Thoracic aorta (tissue), 2 donors: ENCODE results near the gene TEAD1. TPM values are rescaled to one million over a fixed set of nuclear protein-coding genes. Genes with fewer than 3 reads are reported as not detected.

Experiments
- ATAC-seq: fragments of 150-250 bp; one replicate; pipeline ENCODE4 v1.8.0; 2017; ENCODE audit warnings: low read depth; ENCODE audit not compliant: insufficient number of reproducible peaks, low FRiP score
- DNase-seq: peaks from one replicate; pipeline ENCODE4 v3.0.0-alpha.2; 2020; ENCODE audit warnings: low spot score
- H3K27ac ChIP-seq, 2 donors: fragments of 200-600 bp; sonication (generic); 1 replicate in 1 of 2; 2 replicates in 1 of 2; pipeline ENCODE4 v1.5.1; 2016; ENCODE audit warnings: mild to moderate bottlenecking in 2 of 2, moderate library complexity in 2 of 2
- H3K27me3 ChIP-seq: fragments of 200-600 bp; sonication (generic); replicated peaks from 2 replicates; pipeline ENCODE4 v1.6.0; 2016; ENCODE audit warnings: mild to moderate bottlenecking; ENCODE audit not compliant: insufficient read depth
- H3K36me3 ChIP-seq: fragments of 200-600 bp; sonication (generic); one replicate; pipeline ENCODE4 v1.5.1; 2016
- H3K4me1 ChIP-seq, 2 donors: fragments of 200-600 bp; sonication (generic); 1 replicate in 1 of 2; 2 replicates in 1 of 2; pipeline versions ENCODE4 v1.5.1 to v1.6.0; 2016; ENCODE audit warnings: low read depth in 2 of 2, mild to moderate bottlenecking in 1 of 2; ENCODE audit not compliant: control insufficient read depth in 1 of 2
- H3K4me3 ChIP-seq: fragments of 200-600 bp; sonication (generic); 2 replicates; pipeline ENCODE4 v1.5.1; 2016; ENCODE audit warnings: mild to moderate bottlenecking
- H3K9me3 ChIP-seq: fragments of 200-600 bp; sonication (generic); 2 replicates; pipeline ENCODE4 v1.5.1; 2016
- CTCF ChIP-seq: fragments of 200-600 bp; sonication (generic); IDR thresholded peaks from one replicate; pipeline ENCODE4 v1.5.1; 2019; ENCODE audit warnings: antibody characterized with exemption
- total RNA-seq, 2 donors: library from RNA; depleted of rRNA; stranded (reverse); fragments of >200 nt; gene quantifications; one replicate each; pipeline versions ENCODE4 v1.1.0 to v1.2.3, GENCODE V29; 2016

Gene TEAD1
- total RNA-seq, 2 donors from 2014 or later = 57.3 to 164 TPM

- Histone ChIP-seq H3K36me3 (no peaks in the 10 kb centered on the region), H3K27me3 (no peaks in the 10 kb centered on the region), H3K9me3 (no peaks in the 10 kb centered on the region), H3K4me3 (no peak overlapping the region), H3K4me1 (peaks cover 0 to 19% of the 10 kb centered on the region in 2 donors), H3K27ac (no peak overlapping the region)
- DNase-seq = no peak
- TF ChIP-seq CTCF = no peak
- ATAC-seq = no peak
Observed at GRCh38 chr11:12829540-12830314, 155.5 kb downstream of the TEAD1 start.

- Histone ChIP-seq H3K27ac (no peak overlapping the region), H3K4me3 (no peak overlapping the region), H3K36me3 (no peaks in the 10 kb centered on the region), H3K27me3 (no peaks in the 10 kb centered on the region), H3K4me1 (peaks cover 0 to 19% of the 10 kb centered on the region in 2 donors), H3K9me3 (no peaks in the 10 kb centered on the region)
- DNase-seq (no peak), ATAC-seq (no peak)
- no peak for TF ChIP-seq CTCF
Observed at GRCh38 chr11:12831471-12832202, 157.4 kb downstream of the TEAD1 start.

GRCh38 chr11:12832480-12833224 is 158.4 kb downstream of the TEAD1 start:
- H3K36me3 ChIP-seq = no peaks in the 10 kb centered on the region
- DNase-seq (no peak), ATAC-seq (no peak)
- H3K9me3 ChIP-seq = no peaks in the 10 kb centered on the region
- no peak overlapping the region for H3K4me3 ChIP-seq
- TF ChIP-seq CTCF = no peak
- no peaks in the 10 kb centered on the region for H3K27me3 ChIP-seq
- H3K27ac ChIP-seq = no peak overlapping the region
- peaks cover 0 to 15% of the 10 kb centered on the region in 2 donors for H3K4me1 ChIP-seq

GRCh38 chr11:12834166-12834565 is 159.9 kb downstream of the TEAD1 start:
- Histone ChIP-seq H3K9me3 (no peaks in the 10 kb centered on the region), H3K4me3 (no peak overlapping the region), H3K27ac (no peak overlapping the region), H3K36me3 (no peaks in the 10 kb centered on the region), H3K4me1 (peaks cover 2 to 4% of the 10 kb centered on the region in 2 donors), H3K27me3 (no peaks in the 10 kb centered on the region)
- TF ChIP-seq CTCF = no peak
- ATAC-seq = no peak
- DNase-seq = no peak

GRCh38 chr11:12834630-12835029 is 160.4 kb downstream of the TEAD1 start:
- H3K36me3 ChIP-seq = no peaks in the 10 kb centered on the region
- no peaks in the 10 kb centered on the region for H3K27me3 ChIP-seq
- peaks cover 4 to 5% of the 10 kb centered on the region in 2 donors for H3K4me1 ChIP-seq
- H3K9me3 ChIP-seq = no peaks in the 10 kb centered on the region
- H3K27ac ChIP-seq = no peak overlapping the region
- no peak for TF ChIP-seq CTCF
- no peak for ATAC-seq
- no peak for DNase-seq
- H3K4me3 ChIP-seq = no peak overlapping the region
